GM23338 (cell line): ENCODE results near the gene FAM89B.

Source experiments
- CREB1 ChIP-seq: fragments of 250-450 bp; sonication (Bioruptor Pico); IDR thresholded peaks from 2 replicates; pipeline ENCODE4 v1.5.0; 2020; ENCODE audit warnings: low read depth, mild to moderate bottlenecking, moderate library complexity
- EZH2 ChIP-seq: fragments of 200-600 bp; sonication (generic); IDR thresholded peaks from one replicate; pipeline ENCODE4 v1.8.0; 2017; ENCODE audit warnings: antibody characterized with exemption, mild to moderate bottlenecking, low read depth; ENCODE audit not compliant: unreplicated experiment
- EZH2phosphoT487 ChIP-seq: fragments of 200-600 bp; sonication (generic); IDR thresholded peaks from one replicate; pipeline ENCODE4 v1.8.1; 2018; ENCODE audit warnings: antibody characterized with exemption; ENCODE audit not compliant: unreplicated experiment
- JUNB ChIP-seq: IDR thresholded peaks from one replicate; pipeline ENCODE4 v1.6.1; 2016; ENCODE audit warnings: antibody characterized with exemption; ENCODE audit not compliant: unreplicated experiment
- POLR2AphosphoS5 ChIP-seq: IDR thresholded peaks from 2 replicates; pipeline ENCODE4 v1.6.1; 2016; ENCODE audit warnings: antibody characterized with exemption, low read depth
- ZNF331 ChIP-seq: fragments of 250-450 bp; sonication (Bioruptor Pico); IDR thresholded peaks from 2 replicates; pipeline ENCODE4 v1.5.0; 2020; ENCODE audit warnings: low read depth, mild to moderate bottlenecking, moderate library complexity
- TF ChIP-seq, protein P1 (sequence below), 2 experiments: fragments of 200-600 bp in 1 of 2; sonication (generic) in 1 of 2; conservative IDR thresholded peaks; 2 replicates each; pipeline versions ENCODE4 v1.5.1 to v1.6.1; 2016 to 2017; ENCODE audit warnings: antibody characterized with exemption in 2 of 2, low read depth in 2 of 2, mild to moderate bottlenecking in 2 of 2, moderate library complexity in 1 of 2
- TF ChIP-seq, protein P2 (sequence below): IDR thresholded peaks from one replicate; pipeline ENCODE4 v1.6.1; 2018; ENCODE audit warnings: antibody characterized with exemption; ENCODE audit not compliant: unreplicated experiment
- TF ChIP-seq, protein P3 (sequence below): fragments of 250-450 bp; sonication (Bioruptor Pico); IDR thresholded peaks from 2 replicates; pipeline ENCODE4 v1.5.0; 2020; ENCODE audit warnings: mild to moderate bottlenecking, moderate library complexity

DNA sequence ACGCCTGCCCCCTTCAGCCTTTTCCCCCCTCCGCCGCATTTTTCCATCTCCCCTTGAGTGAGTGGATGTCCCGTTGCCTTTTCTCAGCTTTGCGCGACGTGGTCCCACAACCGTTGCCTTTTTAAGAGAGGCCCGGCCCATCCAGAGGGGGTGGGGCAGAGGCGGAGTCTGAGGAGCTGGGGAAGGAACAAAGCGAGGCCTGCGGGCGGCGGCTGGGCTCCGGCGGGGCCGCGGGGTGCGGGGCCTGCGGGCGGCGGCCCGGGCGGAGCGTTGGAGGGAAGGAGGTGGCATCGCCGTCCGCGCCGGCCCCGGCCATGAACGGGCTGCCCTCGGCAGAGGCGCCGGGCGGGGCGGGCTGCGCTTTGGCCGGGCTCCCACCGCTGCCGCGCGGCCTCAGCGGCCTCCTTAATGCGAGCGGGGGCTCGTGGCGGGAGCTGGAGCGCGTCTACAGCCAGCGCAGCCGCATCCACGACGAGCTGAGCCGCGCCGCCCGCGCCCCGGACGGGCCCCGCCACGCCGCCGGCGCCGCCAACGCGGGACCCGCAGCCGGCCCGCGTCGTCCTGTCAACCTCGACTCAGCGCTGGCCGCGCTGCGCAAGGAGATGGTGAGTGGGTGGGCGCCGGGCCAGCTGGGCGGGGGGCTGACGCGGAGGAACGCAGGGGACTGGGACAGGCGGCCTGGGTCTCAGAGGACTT, at the start of gene FAM89B:
- TF ChIP-seq POLR2AphosphoS5 = no peak
- TF ChIP-seq, protein P1, sequence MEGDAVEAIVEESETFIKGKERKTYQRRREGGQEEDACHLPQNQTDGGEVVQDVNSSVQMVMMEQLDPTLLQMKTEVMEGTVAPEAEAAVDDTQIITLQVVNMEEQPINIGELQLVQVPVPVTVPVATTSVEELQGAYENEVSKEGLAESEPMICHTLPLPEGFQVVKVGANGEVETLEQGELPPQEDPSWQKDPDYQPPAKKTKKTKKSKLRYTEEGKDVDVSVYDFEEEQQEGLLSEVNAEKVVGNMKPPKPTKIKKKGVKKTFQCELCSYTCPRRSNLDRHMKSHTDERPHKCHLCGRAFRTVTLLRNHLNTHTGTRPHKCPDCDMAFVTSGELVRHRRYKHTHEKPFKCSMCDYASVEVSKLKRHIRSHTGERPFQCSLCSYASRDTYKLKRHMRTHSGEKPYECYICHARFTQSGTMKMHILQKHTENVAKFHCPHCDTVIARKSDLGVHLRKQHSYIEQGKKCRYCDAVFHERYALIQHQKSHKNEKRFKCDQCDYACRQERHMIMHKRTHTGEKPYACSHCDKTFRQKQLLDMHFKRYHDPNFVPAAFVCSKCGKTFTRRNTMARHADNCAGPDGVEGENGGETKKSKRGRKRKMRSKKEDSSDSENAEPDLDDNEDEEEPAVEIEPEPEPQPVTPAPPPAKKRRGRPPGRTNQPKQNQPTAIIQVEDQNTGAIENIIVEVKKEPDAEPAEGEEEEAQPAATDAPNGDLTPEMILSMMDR (conservative IDR thresholded peaks at IDR 0.05; ENCODE audit: low read depth in 2 of 2) = no peak
- no peak for TF ChIP-seq ZNF331 (CRISPR knock-in tag)
- no peak for TF ChIP-seq EZH2
- TF ChIP-seq EZH2phosphoT487 = no peak
- no peak for TF ChIP-seq CREB1 (CRISPR knock-in tag)
- TF ChIP-seq, protein P2, sequence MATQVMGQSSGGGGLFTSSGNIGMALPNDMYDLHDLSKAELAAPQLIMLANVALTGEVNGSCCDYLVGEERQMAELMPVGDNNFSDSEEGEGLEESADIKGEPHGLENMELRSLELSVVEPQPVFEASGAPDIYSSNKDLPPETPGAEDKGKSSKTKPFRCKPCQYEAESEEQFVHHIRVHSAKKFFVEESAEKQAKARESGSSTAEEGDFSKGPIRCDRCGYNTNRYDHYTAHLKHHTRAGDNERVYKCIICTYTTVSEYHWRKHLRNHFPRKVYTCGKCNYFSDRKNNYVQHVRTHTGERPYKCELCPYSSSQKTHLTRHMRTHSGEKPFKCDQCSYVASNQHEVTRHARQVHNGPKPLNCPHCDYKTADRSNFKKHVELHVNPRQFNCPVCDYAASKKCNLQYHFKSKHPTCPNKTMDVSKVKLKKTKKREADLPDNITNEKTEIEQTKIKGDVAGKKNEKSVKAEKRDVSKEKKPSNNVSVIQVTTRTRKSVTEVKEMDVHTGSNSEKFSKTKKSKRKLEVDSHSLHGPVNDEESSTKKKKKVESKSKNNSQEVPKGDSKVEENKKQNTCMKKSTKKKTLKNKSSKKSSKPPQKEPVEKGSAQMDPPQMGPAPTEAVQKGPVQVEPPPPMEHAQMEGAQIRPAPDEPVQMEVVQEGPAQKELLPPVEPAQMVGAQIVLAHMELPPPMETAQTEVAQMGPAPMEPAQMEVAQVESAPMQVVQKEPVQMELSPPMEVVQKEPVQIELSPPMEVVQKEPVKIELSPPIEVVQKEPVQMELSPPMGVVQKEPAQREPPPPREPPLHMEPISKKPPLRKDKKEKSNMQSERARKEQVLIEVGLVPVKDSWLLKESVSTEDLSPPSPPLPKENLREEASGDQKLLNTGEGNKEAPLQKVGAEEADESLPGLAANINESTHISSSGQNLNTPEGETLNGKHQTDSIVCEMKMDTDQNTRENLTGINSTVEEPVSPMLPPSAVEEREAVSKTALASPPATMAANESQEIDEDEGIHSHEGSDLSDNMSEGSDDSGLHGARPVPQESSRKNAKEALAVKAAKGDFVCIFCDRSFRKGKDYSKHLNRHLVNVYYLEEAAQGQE = no peak
- TF ChIP-seq JUNB = no peak
- TF ChIP-seq, protein P3, sequence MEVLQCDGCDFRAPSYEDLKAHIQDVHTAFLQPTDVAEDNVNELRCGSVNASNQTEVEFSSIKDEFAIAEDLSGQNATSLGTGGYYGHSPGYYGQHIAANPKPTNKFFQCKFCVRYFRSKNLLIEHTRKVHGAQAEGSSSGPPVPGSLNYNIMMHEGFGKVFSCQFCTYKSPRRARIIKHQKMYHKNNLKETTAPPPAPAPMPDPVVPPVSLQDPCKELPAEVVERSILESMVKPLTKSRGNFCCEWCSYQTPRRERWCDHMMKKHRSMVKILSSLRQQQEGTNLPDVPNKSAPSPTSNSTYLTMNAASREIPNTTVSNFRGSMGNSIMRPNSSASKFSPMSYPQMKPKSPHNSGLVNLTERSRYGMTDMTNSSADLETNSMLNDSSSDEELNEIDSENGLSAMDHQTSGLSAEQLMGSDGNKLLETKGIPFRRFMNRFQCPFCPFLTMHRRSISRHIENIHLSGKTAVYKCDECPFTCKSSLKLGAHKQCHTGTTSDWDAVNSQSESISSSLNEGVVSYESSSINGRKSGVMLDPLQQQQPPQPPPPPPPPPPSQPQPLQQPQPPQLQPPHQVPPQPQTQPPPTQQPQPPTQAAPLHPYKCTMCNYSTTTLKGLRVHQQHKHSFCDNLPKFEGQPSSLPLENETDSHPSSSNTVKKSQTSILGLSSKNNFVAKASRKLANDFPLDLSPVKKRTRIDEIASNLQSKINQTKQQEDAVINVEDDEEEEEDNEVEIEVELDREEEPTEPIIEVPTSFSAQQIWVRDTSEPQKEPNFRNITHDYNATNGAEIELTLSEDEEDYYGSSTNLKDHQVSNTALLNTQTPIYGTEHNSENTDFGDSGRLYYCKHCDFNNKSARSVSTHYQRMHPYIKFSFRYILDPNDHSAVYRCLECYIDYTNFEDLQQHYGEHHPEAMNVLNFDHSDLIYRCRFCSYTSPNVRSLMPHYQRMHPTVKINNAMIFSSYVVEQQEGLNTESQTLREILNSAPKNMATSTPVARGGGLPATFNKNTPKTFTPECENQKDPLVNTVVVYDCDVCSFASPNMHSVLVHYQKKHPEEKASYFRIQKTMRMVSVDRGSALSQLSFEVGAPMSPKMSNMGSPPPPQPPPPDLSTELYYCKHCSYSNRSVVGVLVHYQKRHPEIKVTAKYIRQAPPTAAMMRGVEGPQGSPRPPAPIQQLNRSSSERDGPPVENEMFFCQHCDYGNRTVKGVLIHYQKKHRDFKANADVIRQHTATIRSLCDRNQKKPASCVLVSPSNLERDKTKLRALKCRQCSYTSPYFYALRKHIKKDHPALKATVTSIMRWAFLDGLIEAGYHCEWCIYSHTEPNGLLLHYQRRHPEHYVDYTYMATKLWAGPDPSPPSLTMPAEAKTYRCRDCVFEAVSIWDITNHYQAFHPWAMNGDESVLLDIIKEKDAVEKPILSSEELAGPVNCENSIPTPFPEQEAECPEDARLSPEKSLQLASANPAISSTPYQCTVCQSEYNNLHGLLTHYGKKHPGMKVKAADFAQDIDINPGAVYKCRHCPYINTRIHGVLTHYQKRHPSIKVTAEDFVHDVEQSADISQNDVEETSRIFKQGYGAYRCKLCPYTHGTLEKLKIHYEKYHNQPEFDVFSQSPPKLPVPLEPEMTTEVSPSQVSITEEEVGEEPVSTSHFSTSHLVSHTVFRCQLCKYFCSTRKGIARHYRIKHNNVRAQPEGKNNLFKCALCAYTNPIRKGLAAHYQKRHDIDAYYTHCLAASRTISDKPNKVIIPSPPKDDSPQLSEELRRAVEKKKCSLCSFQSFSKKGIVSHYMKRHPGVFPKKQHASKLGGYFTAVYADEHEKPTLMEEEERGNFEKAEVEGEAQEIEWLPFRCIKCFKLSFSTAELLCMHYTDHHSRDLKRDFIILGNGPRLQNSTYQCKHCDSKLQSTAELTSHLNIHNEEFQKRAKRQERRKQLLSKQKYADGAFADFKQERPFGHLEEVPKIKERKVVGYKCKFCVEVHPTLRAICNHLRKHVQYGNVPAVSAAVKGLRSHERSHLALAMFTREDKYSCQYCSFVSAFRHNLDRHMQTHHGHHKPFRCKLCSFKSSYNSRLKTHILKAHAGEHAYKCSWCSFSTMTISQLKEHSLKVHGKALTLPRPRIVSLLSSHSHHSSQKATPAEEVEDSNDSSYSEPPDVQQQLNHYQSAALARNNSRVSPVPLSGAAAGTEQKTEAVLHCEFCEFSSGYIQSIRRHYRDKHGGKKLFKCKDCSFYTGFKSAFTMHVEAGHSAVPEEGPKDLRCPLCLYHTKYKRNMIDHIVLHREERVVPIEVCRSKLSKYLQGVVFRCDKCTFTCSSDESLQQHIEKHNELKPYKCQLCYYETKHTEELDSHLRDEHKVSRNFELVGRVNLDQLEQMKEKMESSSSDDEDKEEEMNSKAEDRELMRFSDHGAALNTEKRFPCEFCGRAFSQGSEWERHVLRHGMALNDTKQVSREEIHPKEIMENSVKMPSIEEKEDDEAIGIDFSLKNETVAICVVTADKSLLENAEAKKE = no peak
